GM18858 (cell line): Measurements from ENCODE around the gene JAKMIP1.
"Not testable (repeated sequence)": the region's sequence is repeated elsewhere in the genome, so short reads cannot be mapped to it uniquely, and the experiment has no call there.

Experiments
- ATAC-seq: cut with Tn5 transposase; IDR thresholded peaks from one replicate; pipeline ENCODE4 v1.9.1; 2021; ENCODE audit not compliant: unreplicated experiment

JAKMIP1 gene

DNA sequence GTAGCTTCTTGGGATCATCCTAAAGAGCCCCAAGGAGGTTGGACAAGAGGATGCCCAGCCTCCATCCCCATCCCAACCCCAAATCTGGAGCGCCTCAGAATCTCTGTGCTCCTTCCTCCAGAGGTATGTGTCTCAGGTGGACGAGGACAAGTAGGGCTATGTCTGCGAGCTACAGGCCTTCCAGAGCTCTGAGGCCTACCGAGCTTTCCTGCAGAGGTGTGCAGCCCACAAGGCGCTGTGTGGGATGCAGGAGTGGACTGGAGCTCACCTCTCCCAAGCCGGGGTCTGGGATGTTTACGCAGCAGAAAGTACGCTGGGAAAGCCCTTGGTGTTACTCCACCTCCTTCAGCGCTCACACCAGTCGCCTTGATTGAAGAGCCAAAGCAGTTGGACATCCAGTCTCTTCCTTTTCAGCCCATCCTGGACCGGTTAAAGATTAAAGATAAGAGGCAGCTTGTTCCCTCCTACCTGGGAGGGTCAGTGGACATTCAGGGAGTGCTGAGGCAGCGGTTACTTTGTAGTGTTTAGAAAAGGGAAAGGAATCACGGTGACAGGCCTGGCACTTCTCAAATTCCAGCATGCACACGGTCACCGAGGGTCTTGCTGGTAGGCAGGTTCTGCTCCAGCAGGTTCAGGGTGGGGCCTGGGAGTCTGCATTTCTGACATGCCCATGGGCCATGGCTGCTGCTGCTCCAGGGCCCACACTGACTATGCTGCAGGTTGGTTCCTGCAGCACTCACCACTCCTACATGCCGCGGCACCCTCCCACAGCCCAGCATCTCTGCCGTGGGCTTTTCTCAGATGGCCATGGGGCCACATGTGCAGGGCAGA, 29.5 kb upstream of the JAKMIP1 start:
- ATAC-seq = no peak

DNA sequence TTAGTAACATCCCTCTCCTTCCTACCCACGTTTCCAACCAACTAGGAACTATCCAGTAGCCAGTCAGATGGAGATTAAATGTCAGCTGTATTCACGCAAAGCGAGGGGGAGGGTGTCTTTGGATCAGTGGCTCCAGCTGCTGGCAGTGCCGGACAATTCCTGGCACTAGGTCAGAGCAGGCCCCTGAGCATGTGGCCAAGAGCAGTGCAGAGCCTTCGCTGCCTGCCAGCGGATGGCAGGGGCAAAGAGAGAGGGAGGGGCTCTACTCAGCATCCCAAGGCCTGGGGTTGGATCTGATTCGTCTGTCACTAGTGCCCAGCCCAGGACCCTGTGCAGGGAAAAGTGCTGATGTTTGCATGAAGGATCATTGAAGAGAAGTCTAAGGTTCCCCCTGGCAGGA, 28.7 kb upstream of the JAKMIP1 start:
- no peak for ATAC-seq

DNA sequence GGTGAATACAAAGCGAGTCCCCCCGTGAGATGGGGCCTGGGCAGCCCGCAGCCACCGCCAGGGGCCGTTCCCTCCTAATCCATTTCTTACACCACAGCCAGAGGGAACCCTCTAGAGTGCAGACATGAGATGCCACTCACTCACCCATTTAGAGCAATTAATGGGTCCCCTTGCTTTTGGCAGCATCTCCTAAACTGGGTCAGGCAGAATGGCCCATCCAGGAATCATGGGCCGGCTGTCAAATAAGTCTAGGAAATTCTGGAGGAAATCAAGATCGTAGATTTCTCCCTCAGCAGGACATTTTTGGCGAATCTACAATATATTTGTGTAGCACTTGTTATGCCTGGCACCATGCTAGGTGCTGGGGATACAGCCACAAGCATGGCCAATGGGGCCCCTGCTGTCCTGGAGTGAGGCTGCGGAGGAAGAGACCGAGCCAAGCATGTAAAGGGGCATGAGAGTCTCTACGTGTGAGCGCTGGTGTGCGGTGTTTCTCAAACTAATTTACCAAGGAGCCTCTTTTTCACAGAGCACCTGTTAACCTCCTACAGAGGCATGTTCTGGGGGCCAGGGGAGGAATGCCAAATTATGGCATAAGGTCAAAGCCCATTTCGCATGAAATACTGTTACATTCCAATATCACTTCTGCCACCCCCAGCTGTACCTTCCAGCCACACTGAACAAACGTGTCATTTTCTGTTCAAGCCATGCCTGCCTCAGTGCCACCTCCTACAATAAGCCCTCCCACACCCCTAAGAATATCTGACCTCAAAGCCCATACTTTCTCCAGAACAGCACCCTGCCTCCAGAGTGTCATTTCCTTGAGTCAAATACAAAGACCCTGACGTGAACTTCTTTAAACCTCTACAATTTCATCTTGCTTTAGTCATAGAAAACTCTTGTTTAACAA, 28.1 kb upstream of the JAKMIP1 start:
- no peak for ATAC-seq

GRCh38 chr4:6227412-6228157, 27.2 kb upstream of the JAKMIP1 start:
- ATAC-seq = no peak

- no peak for ATAC-seq
Observed at GRCh38 chr4:6226506-6226905, 26.2 kb upstream of the JAKMIP1 start.

DNA sequence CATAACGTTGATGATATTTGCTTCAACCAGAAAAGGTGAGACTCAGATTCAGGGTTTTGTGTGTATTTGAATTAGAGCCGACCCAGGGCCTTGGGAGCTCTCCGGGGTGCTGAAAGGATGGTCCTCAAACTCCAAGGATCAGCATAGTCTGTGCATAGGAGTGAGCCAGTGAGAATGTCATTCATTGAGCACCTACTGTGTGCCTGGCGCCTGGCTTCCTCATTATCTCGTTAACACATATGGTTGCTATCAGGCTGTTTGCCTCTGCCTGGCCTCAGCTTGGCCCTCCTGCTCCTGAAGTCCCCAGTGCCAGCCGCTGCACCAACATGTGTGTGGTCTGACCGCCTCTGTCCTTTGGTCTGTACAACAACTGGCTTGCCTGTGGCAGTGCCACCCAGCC, 25.1 kb upstream of the JAKMIP1 start:
- no peak for ATAC-seq

GRCh38 chr4:6224735-6225134, 24.4 kb upstream of the JAKMIP1 start:
- ATAC-seq = no peak

- ATAC-seq = no peak
Observed at GRCh38 chr4:6222761-6223292, 22.5 kb upstream of the JAKMIP1 start.

DNA sequence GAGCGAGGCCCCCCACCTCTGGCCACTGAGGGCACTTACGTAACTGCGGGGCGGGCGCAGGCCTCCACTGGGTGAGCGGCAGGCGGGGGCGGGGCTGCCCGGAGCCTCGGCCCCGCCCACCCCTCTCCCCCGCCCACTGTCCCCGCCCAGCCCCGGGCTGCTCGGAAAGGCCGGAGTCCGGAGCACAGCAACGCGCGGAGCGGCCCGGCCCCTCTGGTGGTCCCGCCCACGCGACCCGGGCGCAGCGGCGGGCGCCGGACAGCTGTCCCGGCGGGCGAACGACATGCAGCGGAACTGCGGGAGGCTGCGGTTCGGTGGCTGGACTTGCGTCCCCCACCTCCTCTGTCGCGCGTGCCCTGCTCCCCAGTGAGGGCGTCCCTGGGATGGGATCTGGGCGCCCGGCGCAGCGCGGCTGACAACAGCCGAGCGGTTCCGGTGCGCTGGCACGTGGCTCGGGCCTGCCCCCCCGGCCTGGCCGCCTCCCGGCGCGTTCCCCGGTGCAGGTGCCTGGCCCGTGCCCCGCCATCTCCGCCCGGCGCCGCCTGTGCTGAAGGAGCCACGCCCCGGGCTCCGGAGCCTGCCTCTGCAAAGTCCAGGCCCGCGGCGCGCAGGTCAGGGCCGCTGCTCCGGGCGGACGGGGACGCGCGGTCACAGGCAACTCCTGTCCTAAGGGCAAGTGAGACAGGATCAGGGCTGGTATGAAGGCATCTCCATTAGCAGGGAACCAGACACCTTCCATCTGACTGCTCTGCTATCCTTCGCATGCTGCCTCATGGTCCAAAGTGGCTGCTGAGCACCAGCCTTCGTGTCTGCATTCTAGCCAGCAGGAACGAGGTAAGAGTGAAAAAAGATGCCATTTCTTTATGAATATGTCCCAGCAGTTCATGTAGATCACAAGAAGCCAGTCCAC, 21.8 kb upstream of the JAKMIP1 start:
- ATAC-seq = no peak

GRCh38 chr4:6221301-6221850, 21.0 kb upstream of the JAKMIP1 start:
- no peak for ATAC-seq

DNA sequence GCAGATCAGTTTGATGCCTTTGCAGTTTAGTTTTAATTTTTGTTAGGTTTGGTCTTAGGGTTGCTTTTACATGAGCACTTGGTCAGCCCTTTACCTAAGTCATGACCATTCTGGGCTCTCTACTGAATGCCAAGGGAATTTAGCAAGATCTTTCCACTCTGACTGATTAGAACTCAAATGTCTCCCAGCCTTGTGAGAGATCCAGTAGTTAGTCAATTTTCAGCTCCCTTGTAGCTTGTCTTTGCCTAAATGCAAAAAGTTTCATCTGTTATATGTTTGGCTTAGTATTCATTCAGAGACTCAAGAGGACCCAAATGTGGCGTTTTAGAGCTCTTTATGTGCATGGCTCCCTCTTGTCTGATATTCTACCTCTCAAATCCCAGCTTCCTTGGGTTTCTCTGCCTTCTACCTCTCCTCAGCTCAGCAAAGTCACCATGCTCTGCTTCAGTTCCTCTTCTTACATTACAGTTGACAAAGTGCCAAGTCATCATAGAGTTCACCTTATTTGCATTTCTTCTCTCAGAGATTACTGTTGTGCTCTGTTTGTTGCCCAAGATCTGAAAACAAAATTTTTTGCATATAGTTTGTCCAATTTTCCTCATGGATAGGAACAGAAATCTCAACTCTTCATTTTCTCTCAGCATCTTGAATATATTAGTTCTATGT, 17.5 kb upstream of the JAKMIP1 start:
- ATAC-seq = peak; percentile 93

DNA sequence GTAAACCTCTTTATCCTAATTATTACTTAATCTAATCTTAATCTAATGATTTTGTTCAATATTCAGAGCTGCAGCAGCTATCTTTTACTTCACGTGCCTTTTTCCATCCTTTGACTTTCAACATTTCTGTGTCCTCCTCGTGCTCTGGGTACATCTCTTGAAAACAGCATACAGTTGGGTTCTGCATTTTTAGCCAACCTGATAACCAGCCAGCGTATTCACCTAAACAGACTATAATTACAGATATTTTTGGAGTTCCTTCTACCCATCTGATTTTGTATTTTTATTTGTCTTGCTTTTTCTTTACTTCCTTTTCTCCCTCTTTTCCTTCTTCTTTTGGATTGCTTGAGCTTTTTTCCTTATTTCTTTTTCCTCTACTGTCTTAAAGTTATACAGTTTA, 16.2 kb upstream of the JAKMIP1 start:
- no peak for ATAC-seq

DNA sequence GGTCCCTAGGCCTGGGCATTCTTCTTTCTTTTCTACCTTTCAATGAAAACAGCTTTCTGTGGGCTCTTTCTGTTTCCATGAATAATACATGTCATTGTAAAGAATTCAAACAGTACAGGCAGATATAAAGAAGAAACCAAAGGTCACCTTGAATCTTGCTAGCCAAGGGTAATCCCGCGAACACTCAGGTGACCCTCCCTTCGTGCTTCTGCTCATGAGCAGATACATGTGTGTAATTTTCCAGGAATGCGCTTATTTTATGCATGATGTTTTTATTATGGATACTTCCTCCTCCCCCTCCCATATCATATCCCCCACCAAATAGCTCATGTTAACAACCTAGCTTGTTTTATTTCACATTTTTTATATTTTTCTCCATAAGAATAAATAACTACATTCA, 9.6 kb upstream of the JAKMIP1 start:
- no peak for ATAC-seq

GRCh38 chr4:6209291-6209690, 8.9 kb upstream of the JAKMIP1 start:
- not testable (repeated sequence) for ATAC-seq

GRCh38 chr4:6208416-6208815, 8.1 kb upstream of the JAKMIP1 start:
- ATAC-seq = no peak

DNA sequence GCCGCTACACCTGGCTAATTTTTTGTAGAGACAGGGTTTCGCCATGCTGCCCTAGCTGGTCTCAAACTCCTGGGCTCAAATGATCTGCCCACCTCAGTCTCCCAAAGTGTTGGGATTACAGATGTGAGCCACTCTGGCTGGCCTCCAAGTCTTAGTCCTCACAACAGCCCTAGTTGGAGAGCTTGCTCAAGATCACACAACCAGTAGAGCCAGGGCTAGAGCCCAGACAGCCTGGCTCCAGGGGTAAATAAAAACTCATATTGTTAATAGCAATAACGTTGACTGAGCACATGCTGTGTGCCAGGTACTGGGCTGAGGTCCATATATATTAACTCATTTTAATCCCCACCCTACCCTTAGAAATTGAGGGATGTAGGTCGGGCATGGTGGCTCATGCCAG, 7.3 kb upstream of the JAKMIP1 start:
- no peak for ATAC-seq

- no peak for ATAC-seq
Observed at GRCh38 chr4:6206771-6207290, 6.5 kb upstream of the JAKMIP1 start.

GRCh38 chr4:6205973-6206372, 5.6 kb upstream of the JAKMIP1 start:
- no peak for ATAC-seq

DNA sequence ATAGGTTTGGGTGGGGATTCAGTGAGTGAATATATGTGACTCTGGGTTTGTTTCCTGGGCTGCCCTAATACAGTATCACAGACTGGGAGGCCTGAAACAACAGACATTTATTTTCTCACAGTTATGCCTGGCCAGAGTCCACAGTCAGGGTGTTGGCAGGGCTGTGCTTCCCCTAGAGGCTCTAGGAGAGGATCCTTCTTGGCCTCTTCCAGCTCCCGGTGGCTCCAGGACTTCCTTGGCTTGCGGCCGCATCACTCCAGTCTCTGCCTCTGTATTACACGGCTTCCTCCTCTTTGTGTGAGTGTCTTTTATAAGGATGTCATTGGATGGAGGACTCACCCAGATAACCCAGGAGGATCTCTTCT, 5.2 kb upstream of the JAKMIP1 start:
- no peak for ATAC-seq
